ENCODE measurements around the gene BUD23.

BUD23 gene

GRCh38 chr7:73739387-73739767, 56.0 kb downstream of the BUD23 start:
- DNase-seq (ENCODE audit: low read depth) = no peak
- peak overlapping the region; percentile 90 for H3K4me3 ChIP-seq (ENCODE audit: low read depth, low read length)
- in situ Hi-C loops (cut with HindIII; ENCODE audit: low sequenced_read_pairs) = no loop called here
- TF ChIP-seq CTCF (IDR thresholded peaks at IDR 0.05; ENCODE audit: low read depth, low read length, missing control alignments) = no peak

- DNase-seq (ENCODE audit: low read depth) = no peak
- no peak for TF ChIP-seq CTCF (IDR thresholded peaks at IDR 0.05; ENCODE audit: low read depth, low read length, missing control alignments)
- H3K4me3 ChIP-seq (ENCODE audit: low read depth, low read length) = no peak overlapping the region
- in situ Hi-C loops (cut with HindIII; ENCODE audit: low sequenced_read_pairs) = no loop called here
Measured at GRCh38 chr7:73740212-73740611, 56.8 kb downstream of the BUD23 start.

GRCh38 chr7:73740771-73741170, 57.4 kb downstream of the BUD23 start:
- no peak for TF ChIP-seq CTCF (IDR thresholded peaks at IDR 0.05; ENCODE audit: low read depth, low read length, missing control alignments)
- no peak for DNase-seq (ENCODE audit: low read depth)
- no peak overlapping the region for H3K4me3 ChIP-seq (ENCODE audit: low read depth, low read length)
- in situ Hi-C loops (cut with HindIII; ENCODE audit: low sequenced_read_pairs) = no loop called here

GRCh38 chr7:73741600-73741999, 58.2 kb downstream of the BUD23 start:
- H3K4me3 ChIP-seq (ENCODE audit: low read depth, low read length) = no peak overlapping the region
- in situ Hi-C loops (cut with HindIII; ENCODE audit: low sequenced_read_pairs) = no loop called here
- no peak for TF ChIP-seq CTCF (IDR thresholded peaks at IDR 0.05; ENCODE audit: low read depth, low read length, missing control alignments)
- DNase-seq (ENCODE audit: low read depth) = no peak

GRCh38 chr7:73742338-73742752, 58.9 kb downstream of the BUD23 start:
- DNase-seq (ENCODE audit: low read depth) = no peak
- TF ChIP-seq CTCF (IDR thresholded peaks at IDR 0.05; ENCODE audit: low read depth, low read length, missing control alignments) = no peak
- no peak overlapping the region for H3K4me3 ChIP-seq (ENCODE audit: low read depth, low read length)
- in situ Hi-C loops (cut with HindIII; ENCODE audit: low sequenced_read_pairs) = no loop called here

GRCh38 chr7:73742753-73743641, 59.6 kb downstream of the BUD23 start:
- no peak for TF ChIP-seq CTCF (IDR thresholded peaks at IDR 0.05; ENCODE audit: low read depth, low read length, missing control alignments)
- no peak for DNase-seq (ENCODE audit: low read depth)
- in situ Hi-C loops (cut with HindIII; ENCODE audit: low sequenced_read_pairs) = no loop called here

More at GRCh38 chr7:73742753-73743641, 59.6 kb downstream of the BUD23 start:
- no peak overlapping the region for H3K4me3 ChIP-seq (ENCODE audit: low read depth, low read length)

Measured in astrocyte of the cerebellum (primary cell).